ENCODE results near the gene SEC24D.

SEC24D gene

DNA sequence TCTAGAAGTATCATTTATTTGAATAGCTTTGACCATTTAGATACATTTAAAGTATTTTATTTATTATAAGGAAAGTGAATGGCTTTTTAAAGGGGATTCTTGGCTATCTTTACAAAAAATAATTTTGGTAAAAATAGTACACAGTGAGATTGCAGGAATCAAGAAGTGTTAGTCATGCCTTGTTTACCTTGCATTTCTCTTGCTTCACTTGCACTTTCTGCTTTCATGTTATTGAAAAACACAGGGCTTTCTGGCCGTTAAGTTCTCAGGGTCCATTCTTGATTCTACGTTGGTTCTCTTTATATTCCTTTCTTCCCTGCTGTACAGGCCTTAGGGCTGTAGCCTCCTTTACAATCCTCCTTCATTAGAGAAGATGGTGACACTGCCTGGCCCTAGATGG, 21.8 kb upstream of the SEC24D start:
- TF ChIP-seq GATA3 (IDR thresholded peaks at IDR 0.05; ENCODE audit: low read depth, low read length) (no peak), GATA2 (IDR thresholded peaks at IDR 0.05; ENCODE audit: low read depth, low read length) (no peak)

DNA sequence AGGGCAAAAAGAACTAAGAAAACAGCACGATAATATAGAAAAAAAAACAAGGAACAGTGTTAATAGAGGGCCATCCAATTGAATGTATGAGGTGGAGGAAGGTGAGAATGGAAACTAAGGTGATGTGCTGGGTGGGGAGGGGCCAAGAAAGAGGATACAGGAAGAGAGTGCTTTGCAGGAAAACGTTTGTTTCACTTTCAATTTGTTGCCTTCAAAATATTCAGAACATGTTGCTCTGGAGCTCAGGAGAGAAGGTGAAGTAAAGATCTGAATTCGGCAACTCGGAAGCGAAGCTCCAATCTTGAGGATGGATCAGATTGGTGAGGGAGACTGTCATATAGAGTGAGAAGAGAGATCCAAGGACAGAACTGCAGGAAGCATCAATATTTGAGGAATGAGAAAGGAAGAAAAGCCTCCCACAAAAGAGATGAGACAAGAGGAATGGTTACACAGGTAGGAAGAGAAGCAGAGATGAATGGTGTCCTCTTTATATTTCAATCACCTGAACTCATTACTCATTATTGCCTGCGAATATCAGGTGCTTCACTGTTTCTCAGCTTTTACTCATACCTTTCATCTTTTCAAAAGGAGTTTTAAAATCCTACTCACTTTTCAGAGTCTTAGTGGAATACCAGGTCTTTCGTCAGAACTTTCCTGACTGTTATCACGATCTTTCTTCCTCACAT, 14.7 kb upstream of the SEC24D start:
- TF ChIP-seq GATA2 (IDR thresholded peaks at IDR 0.05; ENCODE audit: low read depth, low read length) (no peak), GATA3 (IDR thresholded peaks at IDR 0.05; ENCODE audit: low read depth, low read length) (no peak)

DNA sequence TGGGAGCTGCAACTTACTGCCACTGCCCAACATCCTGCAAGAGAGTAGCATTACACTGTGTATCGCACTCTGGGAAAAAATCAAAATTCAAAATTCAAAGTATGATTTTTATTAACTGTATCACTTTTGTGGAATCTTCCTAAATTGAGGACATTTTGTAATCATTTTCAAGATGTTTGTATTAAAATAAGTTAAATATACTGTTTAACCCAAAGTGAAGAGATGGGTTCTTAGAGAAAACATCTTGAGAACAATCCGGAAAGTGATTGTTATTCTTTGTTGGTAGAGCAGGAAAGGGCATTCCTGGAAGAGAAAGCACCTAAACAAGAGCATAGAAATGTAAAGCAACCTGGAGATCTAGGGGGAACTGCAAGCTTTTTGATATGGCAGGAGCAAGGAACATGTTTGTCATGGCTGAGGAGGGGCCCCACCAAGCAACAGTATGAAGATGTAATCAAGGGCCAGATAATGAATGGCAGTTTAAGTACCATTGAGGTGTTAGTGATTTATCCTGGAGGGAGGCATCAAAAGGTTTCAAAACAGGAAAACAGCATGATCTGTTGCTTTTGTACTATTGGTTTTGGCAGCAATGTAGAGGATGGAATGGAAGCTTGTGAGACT, 14.1 kb upstream of the SEC24D start:
- no peak for TF ChIP-seq GATA3 (IDR thresholded peaks at IDR 0.05; ENCODE audit: low read depth, low read length)

DNA sequence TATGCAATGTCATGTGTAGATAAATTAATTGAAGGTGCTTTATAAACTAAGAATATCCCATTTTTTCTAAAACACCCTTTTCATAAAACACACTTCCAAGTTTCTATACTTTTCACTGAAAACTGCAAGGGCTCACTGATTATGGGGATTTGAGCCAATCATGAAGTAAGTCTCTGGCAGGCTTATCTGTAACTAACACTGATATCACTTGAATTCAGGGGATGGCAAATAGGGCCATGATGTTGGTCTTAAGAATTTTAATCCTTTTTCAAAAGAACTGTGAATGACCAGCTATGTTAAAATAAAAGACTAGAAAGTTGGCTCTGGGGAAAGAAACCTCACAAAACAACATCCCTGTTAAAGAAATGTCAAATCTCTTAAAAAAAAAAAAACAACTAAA, 13.0 kb upstream of the SEC24D start:
- no peak for TF ChIP-seq GATA2 (IDR thresholded peaks at IDR 0.05; ENCODE audit: low read depth, low read length)
- TF ChIP-seq GATA3 (IDR thresholded peaks at IDR 0.05; ENCODE audit: low read depth, low read length): no peak

DNA sequence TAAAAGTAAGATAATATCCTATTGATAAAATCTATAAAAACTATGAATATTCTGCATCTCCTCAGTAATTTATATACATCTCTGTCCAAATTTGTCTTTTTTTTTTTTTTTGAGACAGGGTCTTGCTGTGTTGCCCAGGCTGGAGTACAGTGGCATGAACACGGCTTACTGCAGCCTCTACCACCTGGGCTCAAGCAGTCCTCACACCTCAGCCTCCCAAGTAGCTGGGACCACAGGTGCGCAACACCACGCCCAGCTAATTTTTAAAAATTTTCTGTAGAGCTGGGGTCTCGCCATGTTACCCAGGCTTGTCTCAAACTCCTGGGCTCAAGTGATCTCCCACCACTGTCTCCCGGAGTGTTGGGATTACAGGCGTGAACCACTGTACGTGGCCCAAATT, 12.3 kb upstream of the SEC24D start:
- TF ChIP-seq GATA2 (IDR thresholded peaks at IDR 0.05; ENCODE audit: low read depth, low read length) (no peak), GATA3 (IDR thresholded peaks at IDR 0.05; ENCODE audit: low read depth, low read length) (no peak)

DNA sequence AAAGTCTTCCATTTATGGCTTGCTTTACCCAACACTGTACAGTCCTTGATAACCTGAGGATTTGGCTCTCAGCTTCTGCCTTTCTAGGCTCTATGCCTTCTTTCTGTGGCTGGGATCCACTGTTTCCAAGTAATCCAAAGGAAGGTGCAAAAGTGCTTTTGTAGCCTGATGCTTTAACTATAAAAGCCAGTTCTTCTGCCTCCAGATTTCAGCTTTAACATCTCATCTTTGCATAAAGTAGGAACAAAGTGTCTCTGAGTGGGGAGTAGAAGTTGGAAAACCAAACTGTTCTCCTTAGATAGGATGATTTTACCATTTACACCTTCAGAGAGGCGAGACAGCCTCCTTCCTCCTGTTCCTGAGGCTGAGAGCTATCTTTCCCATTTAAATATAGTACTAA, 11.1 kb upstream of the SEC24D start:
- TF ChIP-seq GATA2 (IDR thresholded peaks at IDR 0.05; ENCODE audit: low read depth, low read length) (no peak), GATA3 (IDR thresholded peaks at IDR 0.05; ENCODE audit: low read depth, low read length) (no peak)

DNA sequence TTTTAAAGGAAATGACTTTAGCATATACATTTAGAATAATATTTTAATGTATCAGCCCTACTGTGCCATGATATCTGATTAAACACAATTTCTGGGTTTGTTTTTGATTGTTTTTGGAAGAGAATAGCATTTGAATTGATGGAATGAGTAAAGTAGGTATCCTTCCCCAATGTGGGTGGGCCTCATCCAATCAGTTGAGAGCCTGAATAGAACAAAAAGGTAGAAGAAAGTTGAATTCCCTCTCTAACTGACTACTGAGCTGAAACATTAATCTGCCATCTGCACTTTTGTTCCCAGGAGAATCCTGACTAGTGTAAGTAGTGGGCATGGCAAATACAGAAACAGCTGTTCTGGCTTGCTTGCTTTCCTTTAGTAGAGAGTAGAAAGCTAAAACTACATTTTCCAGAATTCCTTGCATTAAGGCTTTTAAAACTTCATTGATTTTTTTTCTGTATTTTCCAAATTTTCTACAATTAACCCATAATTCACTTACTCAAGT, 9.7 kb upstream of the SEC24D start:
- TF ChIP-seq GATA3 (IDR thresholded peaks at IDR 0.05; ENCODE audit: low read depth, low read length) (no peak), GATA2 (IDR thresholded peaks at IDR 0.05; ENCODE audit: low read depth, low read length) (no peak)

DNA sequence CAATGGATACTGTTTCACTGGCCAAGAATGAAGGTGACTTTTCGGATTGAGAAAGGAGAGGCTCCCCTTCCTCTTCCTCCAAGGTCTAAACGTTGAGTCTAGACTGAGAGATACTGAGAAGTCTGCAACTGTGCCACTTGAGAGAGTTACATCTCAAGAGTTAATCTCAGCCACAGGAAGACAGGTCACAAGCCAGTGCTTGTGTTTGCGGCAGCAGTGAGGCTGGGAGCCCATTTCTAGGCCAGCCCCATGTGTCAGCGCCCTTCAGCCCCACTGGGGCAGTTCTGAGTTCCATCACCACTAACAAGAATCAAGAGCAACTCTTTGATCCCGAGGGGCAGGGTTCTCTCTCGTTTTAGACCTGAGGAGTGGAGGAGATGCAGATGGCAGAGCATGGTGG, 7.3 kb upstream of the SEC24D start:
- TF ChIP-seq GATA2 (IDR thresholded peaks at IDR 0.05; ENCODE audit: low read depth, low read length): no peak
- TF ChIP-seq GATA3 (IDR thresholded peaks at IDR 0.05; ENCODE audit: low read depth, low read length): no peak

DNA sequence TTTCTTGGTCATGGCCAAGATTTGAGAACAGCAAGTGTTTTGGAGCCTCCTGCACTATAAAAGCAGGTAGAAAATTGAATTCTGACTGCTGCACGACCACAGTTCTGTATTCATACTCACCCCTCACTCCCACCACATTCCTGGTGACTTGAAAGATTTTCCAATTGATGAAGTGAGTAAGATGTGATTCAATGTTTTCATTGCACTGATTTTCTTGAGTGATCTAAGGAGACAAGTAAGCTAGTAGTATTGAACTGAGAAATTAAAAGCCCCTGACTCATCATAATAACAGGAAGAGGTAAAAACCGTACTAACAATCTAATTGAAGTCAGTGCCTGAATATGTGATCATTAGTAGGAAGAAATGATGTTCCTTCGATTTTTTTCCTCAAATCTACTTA, 6.1 kb upstream of the SEC24D start:
- no peak for TF ChIP-seq GATA2 (IDR thresholded peaks at IDR 0.05; ENCODE audit: low read depth, low read length)
- TF ChIP-seq GATA3 (IDR thresholded peaks at IDR 0.05; ENCODE audit: low read depth, low read length): no peak

DNA sequence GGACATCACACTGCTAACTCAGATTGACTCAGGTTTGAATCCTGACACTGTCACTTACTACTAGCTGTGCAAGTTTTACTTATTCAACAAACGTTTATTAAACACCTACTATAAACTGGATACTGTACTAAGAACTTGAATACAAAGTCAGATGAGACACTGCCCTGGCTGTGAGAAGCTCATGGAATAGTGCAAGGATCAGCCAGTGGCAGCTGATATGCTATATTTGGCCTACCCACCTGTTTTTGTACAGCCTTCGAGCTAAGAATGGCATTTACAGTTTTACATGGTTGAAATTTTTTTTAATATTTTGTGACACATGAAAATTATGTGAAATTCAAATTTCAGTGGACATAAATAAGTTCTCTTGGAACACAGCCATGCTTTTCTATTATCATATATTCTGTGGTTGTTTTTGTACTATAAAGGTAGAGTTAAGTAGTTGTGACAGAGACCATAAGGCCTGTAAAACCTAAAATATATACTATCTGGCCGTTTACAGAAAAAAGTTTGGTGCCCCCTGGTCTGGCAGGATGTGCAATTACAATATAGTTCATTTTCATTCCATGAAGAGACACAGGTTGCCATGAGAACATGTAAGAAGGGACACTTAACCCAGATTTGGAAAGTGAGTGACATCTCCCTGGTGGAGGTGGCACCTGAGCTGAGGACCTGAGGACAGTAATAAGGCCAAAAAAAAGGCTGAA, 3.4 kb upstream of the SEC24D start:
- TF ChIP-seq GATA3 (IDR thresholded peaks at IDR 0.05; ENCODE audit: low read depth, low read length) (no peak), GATA2 (IDR thresholded peaks at IDR 0.05; ENCODE audit: low read depth, low read length) (no peak)

DNA sequence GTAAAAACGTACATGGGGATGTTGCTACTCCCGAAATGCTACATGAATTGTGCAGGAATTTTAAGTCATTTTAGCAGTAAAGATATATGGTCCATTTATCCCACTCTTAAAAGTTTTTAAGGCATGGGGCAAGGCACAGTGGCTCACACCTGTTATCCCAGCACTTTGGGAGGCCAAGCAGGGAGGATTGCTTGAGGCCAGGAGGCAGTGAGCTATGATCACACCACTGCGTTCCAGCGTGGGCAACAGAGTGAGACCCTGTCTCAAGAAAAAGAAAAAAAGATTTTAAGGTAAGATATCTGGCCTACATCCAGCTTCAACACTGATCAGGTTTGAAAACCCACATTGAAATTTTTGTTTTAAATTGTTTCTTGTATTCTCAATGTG, 1.2 kb upstream of the SEC24D start:
- TF ChIP-seq GATA3 (IDR thresholded peaks at IDR 0.05; ENCODE audit: low read depth, low read length) (no peak), GATA2 (IDR thresholded peaks at IDR 0.05; ENCODE audit: low read depth, low read length) (no peak)

DNA sequence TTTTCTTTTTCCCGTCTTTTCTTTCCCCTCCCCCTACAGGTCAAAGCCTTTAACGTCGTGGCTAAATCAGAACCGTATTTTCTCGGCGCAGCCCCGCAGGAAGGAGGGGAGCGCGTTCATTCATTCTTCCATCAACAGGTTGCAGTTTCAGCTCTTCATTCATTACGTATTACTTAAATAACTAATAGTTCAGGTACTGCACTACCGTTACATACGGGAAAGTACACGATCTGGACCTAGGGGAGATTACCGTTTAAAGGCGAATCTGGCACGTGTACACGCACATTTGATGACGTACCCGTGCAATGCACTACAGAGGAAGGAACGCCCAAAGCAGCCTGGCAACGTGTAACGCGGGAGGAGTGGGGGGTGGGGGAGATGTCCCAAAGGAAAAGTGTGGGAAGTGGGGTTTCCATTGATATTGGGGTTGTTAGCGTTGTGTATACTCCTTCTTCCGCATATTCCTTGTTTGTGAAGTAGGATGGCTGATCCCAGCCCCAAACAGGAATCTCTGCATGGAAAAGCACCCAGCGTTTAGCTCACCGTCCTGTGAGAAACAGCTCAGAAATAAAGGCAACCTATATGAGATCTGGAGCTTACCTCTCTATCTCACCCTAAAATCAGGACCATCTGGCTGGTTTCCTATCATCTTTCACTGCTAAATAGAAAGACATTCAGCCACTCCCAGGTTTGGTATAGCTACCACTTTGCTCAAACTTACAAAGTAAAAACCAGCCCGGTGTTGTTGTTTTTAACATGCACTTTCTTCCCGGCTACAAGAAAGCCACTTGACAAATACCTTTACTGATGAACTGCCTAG, 585 bp upstream of the SEC24D start:
- TF ChIP-seq GATA3 (IDR thresholded peaks at IDR 0.05; ENCODE audit: low read depth, low read length): no peak
- TF ChIP-seq GATA2 (IDR thresholded peaks at IDR 0.05; ENCODE audit: low read depth, low read length): no peak

DNA sequence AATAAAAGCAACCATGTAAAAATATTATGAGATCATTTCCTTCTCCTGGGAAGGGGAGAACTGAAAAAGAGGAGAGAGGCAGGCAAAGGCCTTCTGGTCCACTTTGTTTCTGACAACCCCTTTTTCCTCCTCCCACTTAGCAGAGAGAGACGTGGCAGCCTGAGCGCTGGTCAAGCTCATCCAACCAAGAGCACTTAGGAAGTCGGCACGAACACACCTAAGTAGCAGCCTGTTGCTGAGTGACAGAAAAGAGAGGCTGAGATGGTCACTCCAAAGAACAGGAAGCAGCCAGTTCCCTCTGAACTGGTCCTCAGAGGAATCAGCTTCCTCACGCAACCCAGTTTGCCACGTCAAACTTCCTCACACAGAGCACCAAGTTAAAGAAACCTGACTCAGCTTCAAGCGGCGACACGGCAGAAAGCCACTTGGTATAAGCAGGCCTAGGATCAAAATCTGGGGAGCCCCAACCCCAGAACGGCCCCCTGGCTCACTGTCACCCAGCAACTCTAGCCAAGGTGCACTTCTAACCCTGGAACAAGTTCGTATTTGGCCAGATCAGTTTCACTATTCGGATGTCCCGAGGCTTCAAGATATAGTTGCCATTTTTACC, 861 bp downstream of the SEC24D start:
- TF ChIP-seq GATA2 (IDR thresholded peaks at IDR 0.05; ENCODE audit: low read depth, low read length): no peak
- TF ChIP-seq GATA3 (IDR thresholded peaks at IDR 0.05; ENCODE audit: low read depth, low read length): no peak

DNA sequence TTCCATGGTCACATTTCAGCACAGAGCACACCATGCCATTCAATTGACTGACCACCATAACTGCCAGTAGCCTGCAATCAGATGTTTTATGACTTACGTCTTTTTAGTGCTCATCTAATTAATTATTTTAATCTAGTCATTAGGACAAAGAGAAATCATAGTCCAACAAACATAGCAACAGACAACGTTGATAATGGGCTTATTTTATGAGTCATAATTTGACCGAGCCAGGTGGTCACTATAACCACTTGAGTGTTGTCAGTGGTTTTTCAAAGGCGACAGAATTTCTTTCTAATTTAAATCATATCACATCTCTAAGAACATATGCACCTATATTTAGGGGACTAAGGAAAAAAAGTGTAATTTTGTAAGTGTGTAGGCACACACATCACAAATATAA, 1.9 kb downstream of the SEC24D start:
- no peak for TF ChIP-seq GATA3 (IDR thresholded peaks at IDR 0.05; ENCODE audit: low read depth, low read length)
- no peak for TF ChIP-seq GATA2 (IDR thresholded peaks at IDR 0.05; ENCODE audit: low read depth, low read length)
